ENCODE results near the gene ST6GAL1. TPM values are rescaled to one million over a fixed set of nuclear protein-coding genes. Genes with fewer than 3 reads are reported as not detected.

The ST6GAL1 gene
- total and polyA plus RNA-seq, 2 donors: 19.9 to 27.1 TPM

- Histone ChIP-seq H3K4me1 (ENCODE audit: insufficient read depth) (no peaks in the 10 kb centered on the region), H3K36me3 (ENCODE audit: insufficient read depth) (no peaks in the 10 kb centered on the region), H3K27ac (ENCODE audit: low read depth) (no peak overlapping the region), H3K4me3 (ENCODE audit: low read depth, low read length) (no peak overlapping the region)
- DNase-seq (ENCODE audit: extremely low spot score): no peak
- 74% methylated on average over 10 of the region's 10 CpGs for WGBS
Measured at GRCh38 chr3:187024536-187025226, 94.4 kb downstream of the ST6GAL1 start.

- Histone ChIP-seq H3K4me3 (ENCODE audit: low read depth, low read length) (no peak overlapping the region), H3K36me3 (ENCODE audit: insufficient read depth) (no peaks in the 10 kb centered on the region), H3K4me1 (ENCODE audit: insufficient read depth) (no peaks in the 10 kb centered on the region), H3K27ac (ENCODE audit: low read depth) (no peak overlapping the region)
- WGBS: 75% methylated on average over 6 of the region's 6 CpGs
- DNase-seq (ENCODE audit: extremely low spot score): no peak
Measured at GRCh38 chr3:187025254-187025655, 94.9 kb downstream of the ST6GAL1 start.

- Histone ChIP-seq H3K4me1 (ENCODE audit: insufficient read depth) (no peaks in the 10 kb centered on the region), H3K36me3 (ENCODE audit: insufficient read depth) (no peaks in the 10 kb centered on the region), H3K27ac (ENCODE audit: low read depth) (no peak overlapping the region), H3K4me3 (ENCODE audit: low read depth, low read length) (no peak overlapping the region)
- WGBS: 65% methylated on average over 9 of the region's 9 CpGs
- DNase-seq (ENCODE audit: extremely low spot score): no peak
Measured at GRCh38 chr3:187025656-187026316, 95.5 kb downstream of the ST6GAL1 start.

GRCh38 chr3:187026317-187026670, 96.0 kb downstream of the ST6GAL1 start:
- Histone ChIP-seq H3K36me3 (ENCODE audit: insufficient read depth) (no peaks in the 10 kb centered on the region), H3K27ac (ENCODE audit: low read depth) (no peak overlapping the region), H3K4me3 (ENCODE audit: low read depth, low read length) (no peak overlapping the region), H3K4me1 (ENCODE audit: insufficient read depth) (no peaks in the 10 kb centered on the region)
- 87% methylated on average over 2 of the region's 2 CpGs for WGBS
- DNase-seq (ENCODE audit: extremely low spot score): no peak

GRCh38 chr3:187027531-187028278, 97.4 kb downstream of the ST6GAL1 start:
- H3K4me1 ChIP-seq (ENCODE audit: insufficient read depth): no peaks in the 10 kb centered on the region
- 70% methylated on average over 8 of the region's 8 CpGs for WGBS

GRCh38 chr3:187031934-187032333, 101.6 kb downstream of the ST6GAL1 start:
- Histone ChIP-seq H3K4me1 (ENCODE audit: insufficient read depth) (no peaks in the 10 kb centered on the region), H3K27ac (ENCODE audit: low read depth) (no peak overlapping the region), H3K4me3 (ENCODE audit: low read depth, low read length) (no peak overlapping the region), H3K36me3 (ENCODE audit: insufficient read depth) (no peaks in the 10 kb centered on the region)
- no peak for DNase-seq (ENCODE audit: extremely low spot score)

More at GRCh38 chr3:187027531-187028278, 97.4 kb downstream of the ST6GAL1 start:
- Histone ChIP-seq H3K36me3 (ENCODE audit: insufficient read depth) (no peaks in the 10 kb centered on the region), H3K4me3 (ENCODE audit: low read depth, low read length) (no peak overlapping the region), H3K27ac (ENCODE audit: low read depth) (no peak overlapping the region)
- DNase-seq (ENCODE audit: extremely low spot score): no peak

GRCh38 chr3:187036394-187036793, 106.1 kb downstream of the ST6GAL1 start:
- 84% methylated on average over 1 of the region's 1 CpG for WGBS
- DNase-seq (ENCODE audit: extremely low spot score): no peak
- H3K4me3 ChIP-seq (ENCODE audit: low read depth, low read length): no peak overlapping the region
- no peak overlapping the region for H3K27ac ChIP-seq (ENCODE audit: low read depth)
- H3K36me3 ChIP-seq (ENCODE audit: insufficient read depth): no peaks in the 10 kb centered on the region
- H3K4me1 ChIP-seq (ENCODE audit: insufficient read depth): peaks cover 2% of the 10 kb centered on the region

GRCh38 chr3:187039100-187039722, 108.9 kb downstream of the ST6GAL1 start:
- no peak overlapping the region for H3K4me3 ChIP-seq (ENCODE audit: low read depth, low read length)
- H3K36me3 ChIP-seq (ENCODE audit: insufficient read depth): no peaks in the 10 kb centered on the region
- H3K4me1 ChIP-seq (ENCODE audit: insufficient read depth): peaks cover 2% of the 10 kb centered on the region
- H3K27ac ChIP-seq (ENCODE audit: low read depth): no peak overlapping the region
- WGBS: 89% methylated on average over 10 of the region's 10 CpGs
- no peak for DNase-seq (ENCODE audit: extremely low spot score)

GRCh38 chr3:187039723-187040414, 109.5 kb downstream of the ST6GAL1 start:
- Histone ChIP-seq H3K27ac (ENCODE audit: low read depth) (no peak overlapping the region), H3K4me1 (ENCODE audit: insufficient read depth) (peaks cover 2% of the 10 kb centered on the region), H3K36me3 (ENCODE audit: insufficient read depth) (no peaks in the 10 kb centered on the region), H3K4me3 (ENCODE audit: low read depth, low read length) (no peak overlapping the region)
- WGBS: 80% methylated on average over 6 of the region's 6 CpGs
- no peak for DNase-seq (ENCODE audit: extremely low spot score)

GRCh38 chr3:187040516-187041361, 110.4 kb downstream of the ST6GAL1 start:
- no peak for DNase-seq (ENCODE audit: extremely low spot score)

GRCh38 chr3:187041362-187042307, 111.3 kb downstream of the ST6GAL1 start:
- Histone ChIP-seq H3K4me3 (ENCODE audit: low read depth, low read length) (no peak overlapping the region), H3K36me3 (ENCODE audit: insufficient read depth) (no peaks in the 10 kb centered on the region), H3K4me1 (ENCODE audit: insufficient read depth) (peaks cover 2% of the 10 kb centered on the region), H3K27ac (ENCODE audit: low read depth) (no peak overlapping the region)
- WGBS: 80% methylated on average over 8 of the region's 8 CpGs
- no peak for DNase-seq (ENCODE audit: extremely low spot score)

More at GRCh38 chr3:187040516-187041361, 110.4 kb downstream of the ST6GAL1 start:
- Histone ChIP-seq H3K4me3 (ENCODE audit: low read depth, low read length) (no peak overlapping the region), H3K27ac (ENCODE audit: low read depth) (no peak overlapping the region), H3K36me3 (ENCODE audit: insufficient read depth) (no peaks in the 10 kb centered on the region), H3K4me1 (ENCODE audit: insufficient read depth) (peaks cover 2% of the 10 kb centered on the region)
- WGBS: 91% methylated on average over 5 of the region's 5 CpGs

- Histone ChIP-seq H3K4me1 (ENCODE audit: insufficient read depth) (peaks cover 2% of the 10 kb centered on the region), H3K4me3 (ENCODE audit: low read depth, low read length) (no peak overlapping the region), H3K36me3 (ENCODE audit: insufficient read depth) (no peaks in the 10 kb centered on the region), H3K27ac (ENCODE audit: low read depth) (no peak overlapping the region)
- no peak for DNase-seq (ENCODE audit: extremely low spot score)
- 94% methylated on average over 5 of the region's 5 CpGs for WGBS
Measured at GRCh38 chr3:187042346-187042745, 112.0 kb downstream of the ST6GAL1 start.

All from urinary bladder (tissue), 4 donors.